ENCODE data around the gene PPFIA3.
"Not testable (repeated sequence)": the region's sequence is repeated elsewhere in the genome, so short reads cannot be mapped to it uniquely, and the experiment has no call there.

Gene PPFIA3

GRCh38 chr19:49173198-49173597, 53.9 kb downstream of the PPFIA3 start:
- no peak overlapping the region for H3K4me3 ChIP-seq (ENCODE audit: low read depth, low read length)
- TF ChIP-seq, protein P1, sequence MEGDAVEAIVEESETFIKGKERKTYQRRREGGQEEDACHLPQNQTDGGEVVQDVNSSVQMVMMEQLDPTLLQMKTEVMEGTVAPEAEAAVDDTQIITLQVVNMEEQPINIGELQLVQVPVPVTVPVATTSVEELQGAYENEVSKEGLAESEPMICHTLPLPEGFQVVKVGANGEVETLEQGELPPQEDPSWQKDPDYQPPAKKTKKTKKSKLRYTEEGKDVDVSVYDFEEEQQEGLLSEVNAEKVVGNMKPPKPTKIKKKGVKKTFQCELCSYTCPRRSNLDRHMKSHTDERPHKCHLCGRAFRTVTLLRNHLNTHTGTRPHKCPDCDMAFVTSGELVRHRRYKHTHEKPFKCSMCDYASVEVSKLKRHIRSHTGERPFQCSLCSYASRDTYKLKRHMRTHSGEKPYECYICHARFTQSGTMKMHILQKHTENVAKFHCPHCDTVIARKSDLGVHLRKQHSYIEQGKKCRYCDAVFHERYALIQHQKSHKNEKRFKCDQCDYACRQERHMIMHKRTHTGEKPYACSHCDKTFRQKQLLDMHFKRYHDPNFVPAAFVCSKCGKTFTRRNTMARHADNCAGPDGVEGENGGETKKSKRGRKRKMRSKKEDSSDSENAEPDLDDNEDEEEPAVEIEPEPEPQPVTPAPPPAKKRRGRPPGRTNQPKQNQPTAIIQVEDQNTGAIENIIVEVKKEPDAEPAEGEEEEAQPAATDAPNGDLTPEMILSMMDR (IDR thresholded peaks at IDR 0.05; ENCODE audit: borderline replicate concordance, insufficient read depth, low read depth, low read length): no peak

- TF ChIP-seq, protein P1 (IDR thresholded peaks at IDR 0.05; ENCODE audit: borderline replicate concordance, insufficient read depth, low read depth, low read length): no peak
- H3K4me3 ChIP-seq (ENCODE audit: low read depth, low read length): no peak overlapping the region
These were observed 61.3 kb downstream of the PPFIA3 start for GRCh38 chr19:49180659-49181058.

DNA sequence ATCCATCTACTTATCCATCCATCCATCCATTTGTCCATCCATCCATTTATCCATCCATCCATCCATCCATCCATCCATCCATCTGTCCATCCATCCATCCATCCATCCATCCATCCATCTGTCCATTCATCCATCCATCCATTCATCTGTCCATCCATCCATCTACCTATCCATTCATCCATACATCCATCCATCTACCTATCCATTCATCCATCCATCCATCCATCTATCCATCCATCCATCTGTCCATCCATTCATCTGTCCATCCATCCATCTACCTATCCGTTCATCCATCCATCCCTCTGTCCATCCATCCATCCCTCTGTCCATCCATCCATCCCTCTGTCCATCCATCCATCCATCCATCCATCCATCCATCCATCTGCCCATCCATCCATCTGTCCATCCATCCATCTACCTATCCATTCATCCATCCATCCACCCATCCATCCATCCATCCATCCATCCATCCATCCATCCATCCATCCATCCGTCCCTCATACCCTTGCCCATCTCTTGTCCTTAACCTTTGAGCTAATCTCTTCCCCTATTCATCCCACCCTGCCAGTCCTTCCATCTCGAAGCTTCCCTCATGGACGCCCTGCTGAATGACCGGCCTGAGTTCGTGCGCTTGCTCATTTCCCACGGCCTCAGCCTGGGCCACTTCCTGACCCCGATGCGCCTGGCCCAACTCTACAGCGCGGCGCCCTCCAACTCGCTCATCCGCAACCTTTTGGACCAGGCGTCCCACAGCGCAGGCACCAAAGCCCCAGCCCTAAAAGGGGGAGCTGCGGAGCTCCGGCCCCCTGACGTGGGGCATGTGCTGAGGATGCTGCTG, 62.9 kb downstream of the PPFIA3 start:
- H3K4me3 ChIP-seq (ENCODE audit: low read depth, low read length): not testable (repeated sequence)

DNA sequence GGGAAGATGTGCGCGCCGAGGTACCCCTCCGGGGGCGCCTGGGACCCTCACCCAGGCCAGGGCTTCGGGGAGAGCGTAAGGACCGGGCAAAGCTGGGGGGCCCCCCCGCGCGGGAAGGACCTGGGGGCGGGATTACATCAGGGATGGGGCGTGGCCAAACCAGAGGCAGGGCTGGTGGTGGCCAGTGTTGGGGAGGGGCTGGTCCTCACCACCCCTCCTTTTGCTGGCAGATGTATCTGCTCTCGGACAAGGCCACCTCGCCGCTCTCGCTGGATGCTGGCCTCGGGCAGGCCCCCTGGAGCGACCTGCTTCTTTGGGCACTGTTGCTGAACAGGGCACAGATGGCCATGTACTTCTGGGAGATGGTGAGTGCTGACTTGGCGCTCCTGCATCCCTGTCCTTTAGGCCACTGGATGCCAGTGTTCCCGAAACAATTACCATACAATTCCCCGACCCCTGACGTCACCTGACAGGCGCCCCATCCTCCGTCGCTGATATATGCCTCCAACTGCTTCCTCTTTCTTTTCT, 63.6 kb downstream of the PPFIA3 start:
- TF ChIP-seq, protein P1 (IDR thresholded peaks at IDR 0.05; ENCODE audit: borderline replicate concordance, insufficient read depth, low read depth, low read length): no peak
- no peak overlapping the region for H3K4me3 ChIP-seq (ENCODE audit: low read depth, low read length)

GRCh38 chr19:49186108-49186507, 66.8 kb downstream of the PPFIA3 start:
- no peak overlapping the region for H3K4me3 ChIP-seq (ENCODE audit: low read depth, low read length)
- TF ChIP-seq, protein P1 (IDR thresholded peaks at IDR 0.05; ENCODE audit: borderline replicate concordance, insufficient read depth, low read depth, low read length): no peak

GRCh38 chr19:49188626-49189200, 69.4 kb downstream of the PPFIA3 start:
- TF ChIP-seq, protein P1 (IDR thresholded peaks at IDR 0.05; ENCODE audit: borderline replicate concordance, insufficient read depth, low read depth, low read length): no peak
- H3K4me3 ChIP-seq (ENCODE audit: low read depth, low read length): no peak overlapping the region

DNA sequence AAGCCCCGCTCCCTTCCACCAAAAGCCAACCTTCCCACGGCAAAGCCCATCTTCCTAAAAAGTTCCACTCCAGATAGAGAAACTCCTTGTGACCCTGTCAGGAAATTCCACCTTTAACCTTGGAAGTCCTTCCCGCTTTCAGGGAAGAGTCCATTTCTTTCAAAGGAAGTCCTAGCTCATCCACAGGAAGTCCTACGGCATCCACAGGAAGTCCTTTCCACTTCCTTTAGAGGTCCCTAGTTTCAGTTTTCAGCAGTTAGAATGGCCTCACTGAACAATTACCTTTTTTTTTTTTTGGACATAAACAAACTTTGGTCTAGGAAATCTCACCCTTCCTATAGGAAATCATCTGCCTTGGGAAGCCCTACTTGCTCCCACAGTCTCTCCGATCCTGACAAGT, 69.9 kb downstream of the PPFIA3 start:
- TF ChIP-seq, protein P1 (IDR thresholded peaks at IDR 0.05; ENCODE audit: borderline replicate concordance, insufficient read depth, low read depth, low read length): no peak
- H3K4me3 ChIP-seq (ENCODE audit: low read depth, low read length): no peak overlapping the region

Data from GM12875 (cell line).